Mesenchymal stem cell (in vitro differentiated cells and primary cell): Measurements from ENCODE around the gene EFNA1.
"Not testable (repeated sequence)": the region's sequence is repeated elsewhere in the genome, so short reads cannot be mapped to it uniquely, and the experiment has no call there.

ENCODE experiments used
- DNase-seq: peaks from one replicate; pipeline ENCODE4 v3.0.0-alpha.2; 2013
- H2AFZ ChIP-seq: one replicate; pipeline ENCODE4 v1.6.1; 2013; ENCODE audit warnings: low read depth, mild to moderate bottlenecking, control low read depth, inconsistent platforms, low read length, moderate library complexity
- H2AK5ac ChIP-seq: 2 replicates; pipeline ENCODE4 v1.6.1; 2013; ENCODE audit warnings: low read length, moderate library complexity, mild to moderate bottlenecking, inconsistent platforms; ENCODE audit not compliant: severe bottlenecking
- H2BK120ac ChIP-seq: one replicate; pipeline ENCODE4 v1.6.1; 2013; ENCODE audit warnings: low read depth, mild to moderate bottlenecking, inconsistent platforms, low read length, moderate library complexity
- H2BK12ac ChIP-seq, 2 experiments: one replicate each; pipeline ENCODE4 v1.6.1; 2013; ENCODE audit warnings: inconsistent platforms in 2 of 2, low read length in 2 of 2, mild to moderate bottlenecking in 2 of 2, moderate library complexity in 2 of 2, control low read depth in 1 of 2
- H2BK15ac ChIP-seq: one replicate; pipeline ENCODE4 v1.6.1; 2013; ENCODE audit warnings: mild to moderate bottlenecking, low read depth, inconsistent platforms; ENCODE audit not compliant: poor library complexity, severe bottlenecking
- H2BK5ac ChIP-seq: 2 replicates; pipeline ENCODE4 v1.6.1; 2013; ENCODE audit warnings: low read depth, mild to moderate bottlenecking, low read length, control low read depth, inconsistent platforms; ENCODE audit not compliant: poor library complexity, severe bottlenecking
- H3K14ac ChIP-seq, 2 experiments: one replicate each; pipeline ENCODE4 v1.6.1; 2013; ENCODE audit warnings: inconsistent platforms in 2 of 2, low read length in 2 of 2, control low read depth in 1 of 2, mild to moderate bottlenecking in 1 of 2, moderate library complexity in 1 of 2
- H3K18ac ChIP-seq, 2 experiments: one replicate each; pipeline ENCODE4 v1.6.1; 2013; ENCODE audit warnings: inconsistent platforms in 2 of 2, low read length in 2 of 2, control low read depth in 1 of 2, low read depth in 1 of 2, mild to moderate bottlenecking in 1 of 2
- H3K23ac ChIP-seq, 2 experiments: one replicate each; pipeline ENCODE4 v1.6.1; 2013; ENCODE audit warnings: inconsistent platforms in 2 of 2, low read length in 2 of 2, mild to moderate bottlenecking in 2 of 2, moderate library complexity in 2 of 2, control low read depth in 1 of 2
- H3K27ac ChIP-seq: 2 replicates; pipeline ENCODE4 v1.5.1; 2013; ENCODE audit warnings: mild to moderate bottlenecking, moderate library complexity, low read length, control low read depth, inconsistent platforms; ENCODE audit not compliant: poor library complexity, severe bottlenecking
- H3K27me3 ChIP-seq, 2 experiments: 2 replicates each; pipeline versions ENCODE4 v1.6.1 to v1.7.0; 2013; ENCODE audit warnings: low read length in 2 of 2, mild to moderate bottlenecking in 2 of 2, moderate library complexity in 2 of 2, control low read depth in 1 of 2, inconsistent platforms in 1 of 2; ENCODE audit not compliant: control insufficient read depth in 1 of 2, insufficient read depth in 1 of 2
- H3K36me3 ChIP-seq, 2 experiments: 2 replicates each; pipeline versions ENCODE4 v1.6.1 to v1.7.0; 2013; ENCODE audit warnings: low read length in 2 of 2, control low read depth in 1 of 2, inconsistent platforms in 1 of 2, low read depth in 1 of 2, mild to moderate bottlenecking in 1 of 2; ENCODE audit not compliant: insufficient read depth in 2 of 2, control insufficient read depth in 1 of 2
- H3K4ac ChIP-seq, 2 experiments: one replicate each; pipeline ENCODE4 v1.6.1; 2013; ENCODE audit warnings: inconsistent platforms in 2 of 2, low read length in 2 of 2, mild to moderate bottlenecking in 2 of 2, moderate library complexity in 2 of 2, control low read depth in 1 of 2, low read depth in 1 of 2
- H3K4me1 ChIP-seq: 2 replicates; pipeline ENCODE4 v1.6.1; 2013; ENCODE audit warnings: low read depth, low read length, control low read depth; ENCODE audit not compliant: control insufficient read depth, insufficient read depth
- H3K4me2 ChIP-seq: 2 replicates; pipeline ENCODE4 v1.6.1; 2013; ENCODE audit warnings: low read length, mild to moderate bottlenecking, inconsistent platforms; ENCODE audit not compliant: poor library complexity, severe bottlenecking
- H3K4me3 ChIP-seq, 2 experiments: 2 replicates each; pipeline versions ENCODE4 v1.5.1 to v1.7.0; 2013; ENCODE audit warnings: low read length in 2 of 2, mild to moderate bottlenecking in 2 of 2, control low read depth in 1 of 2, low read depth in 1 of 2; ENCODE audit not compliant: insufficient read depth in 1 of 2
- H3K79me1 ChIP-seq: replicated peaks from 2 replicates; pipeline ENCODE4 v1.6.1; 2013; ENCODE audit warnings: mild to moderate bottlenecking, control low read depth, low read length, inconsistent platforms; ENCODE audit not compliant: poor library complexity, severe bottlenecking
- H3K9ac ChIP-seq: 2 replicates; pipeline ENCODE4 v1.7.0; 2013; ENCODE audit warnings: mild to moderate bottlenecking, low read length, moderate library complexity
- H3K9me3 ChIP-seq: 2 replicates; pipeline ENCODE4 v1.7.0; 2013; ENCODE audit warnings: mild to moderate bottlenecking, low read length; ENCODE audit not compliant: control insufficient read depth
- H4K8ac ChIP-seq: one replicate; pipeline ENCODE4 v1.6.1; 2013; ENCODE audit warnings: inconsistent platforms, mild to moderate bottlenecking, low read length, moderate library complexity
- H4K91ac ChIP-seq: one replicate; pipeline ENCODE4 v1.6.1; 2013; ENCODE audit warnings: mild to moderate bottlenecking, low read length, inconsistent platforms
- WGBS: methylation state at CpG from one replicate; pipeline ENCODE4 v1.1.7; 2013; ENCODE audit warnings: mixed read lengths; 5-methylcytosine and 5-hydroxymethylcytosine counted together

The EFNA1 gene

GRCh38 chr1:155160128-155160527, 32.5 kb downstream of the EFNA1 start:
- Histone ChIP-seq H3K9ac (no peak overlapping the region), H3K14ac (no peak overlapping the region), H2BK5ac (no peak overlapping the region), H3K27ac (no peak overlapping the region), H3K4me3 (no peak overlapping the region), H3K4me2 (no peak overlapping the region), H2AFZ (no peak overlapping the region), H3K36me3 (no peaks in the 10 kb centered on the region), H3K4ac (no peak overlapping the region), H3K23ac (no peak overlapping the region), H3K27me3 (peaks cover 4 to 7% of the 10 kb centered on the region in 2 experiments), H2AK5ac (no peak overlapping the region), H2BK15ac (no peak overlapping the region), H4K91ac (no peak overlapping the region), H3K79me1 (no peaks in the 10 kb centered on the region), H3K18ac (no peak overlapping the region), H2BK120ac (no peak overlapping the region), H4K8ac (no peak overlapping the region), H2BK12ac (no peak overlapping the region), H3K4me1 (no peaks in the 10 kb centered on the region), H3K9me3 (no peaks in the 10 kb centered on the region)
- no peak for DNase-seq
- WGBS: 86% methylated on average over 6 of the region's 8 CpGs

GRCh38 chr1:155162631-155163030, 35.0 kb downstream of the EFNA1 start:
- not testable (repeated sequence) for H3K23ac ChIP-seq, H3K4me2 ChIP-seq, H3K9me3 ChIP-seq, H3K4me3 ChIP-seq, H3K9ac ChIP-seq, H2BK12ac ChIP-seq, H3K18ac ChIP-seq, H2AK5ac ChIP-seq, H3K4me1 ChIP-seq, H2BK15ac ChIP-seq, H3K36me3 ChIP-seq, H2BK5ac ChIP-seq, H3K79me1 ChIP-seq, H4K8ac ChIP-seq, H3K27ac ChIP-seq, H3K4ac ChIP-seq, H2AFZ ChIP-seq, DNase-seq, H3K14ac ChIP-seq, H4K91ac ChIP-seq, H2BK120ac ChIP-seq
- 98% methylated on average over 3 of the region's 6 CpGs for WGBS
- H3K27me3 ChIP-seq: peaks cover 19 to 23% of the 10 kb centered on the region in 2 experiments

- H3K4me1 ChIP-seq, H2BK5ac ChIP-seq, H2AK5ac ChIP-seq, H2BK120ac ChIP-seq, H3K14ac ChIP-seq, H3K27ac ChIP-seq, H3K79me1 ChIP-seq, H2AFZ ChIP-seq, H4K8ac ChIP-seq, H3K36me3 ChIP-seq, H3K9ac ChIP-seq, DNase-seq, H4K91ac ChIP-seq, H3K9me3 ChIP-seq, H3K4ac ChIP-seq, H3K23ac ChIP-seq, H2BK15ac ChIP-seq, H3K4me2 ChIP-seq, H3K18ac ChIP-seq, H2BK12ac ChIP-seq, H3K4me3 ChIP-seq: not testable (repeated sequence)
- peaks cover 20 to 23% of the 10 kb centered on the region in 2 experiments for H3K27me3 ChIP-seq
- 100% methylated on average over 3 of the region's 4 CpGs for WGBS
Observed at GRCh38 chr1:155163785-155164184, 36.1 kb downstream of the EFNA1 start.

- not testable (repeated sequence) for H3K79me1 ChIP-seq, H3K18ac ChIP-seq, H3K4ac ChIP-seq, H2AFZ ChIP-seq, H3K4me2 ChIP-seq, H4K8ac ChIP-seq, H3K4me1 ChIP-seq, H2BK12ac ChIP-seq, H3K14ac ChIP-seq, H2BK120ac ChIP-seq, H4K91ac ChIP-seq, H3K4me3 ChIP-seq, H3K9ac ChIP-seq, H3K9me3 ChIP-seq, H2AK5ac ChIP-seq, H2BK5ac ChIP-seq, H2BK15ac ChIP-seq, H3K27ac ChIP-seq, H3K23ac ChIP-seq, DNase-seq
- Histone ChIP-seq H3K36me3 (peaks cover 12 to 14% of the 10 kb centered on the region in 2 experiments), H3K27me3 (peaks cover 17 to 23% of the 10 kb centered on the region in 2 experiments)
- WGBS: 92% methylated on average over 9 of the region's 11 CpGs
Observed at GRCh38 chr1:155164625-155165024, 36.9 kb downstream of the EFNA1 start.
